Hematopoietic multipotent progenitor cell treated with erythropoietin and hydrocortisone succinate and interleukin-3 and kit ligand, for 6 days (in vitro differentiated cells): ENCODE measurements around the gene POLR1B.
"Not testable (repeated sequence)": the region's sequence is repeated elsewhere in the genome, so short reads cannot be mapped to it uniquely, and the experiment has no call there.

Experiments used
- DNase-seq: peaks from one replicate; pipeline ENCODE4 v3.0.0-alpha.2; 2015

POLR1B gene

DNA sequence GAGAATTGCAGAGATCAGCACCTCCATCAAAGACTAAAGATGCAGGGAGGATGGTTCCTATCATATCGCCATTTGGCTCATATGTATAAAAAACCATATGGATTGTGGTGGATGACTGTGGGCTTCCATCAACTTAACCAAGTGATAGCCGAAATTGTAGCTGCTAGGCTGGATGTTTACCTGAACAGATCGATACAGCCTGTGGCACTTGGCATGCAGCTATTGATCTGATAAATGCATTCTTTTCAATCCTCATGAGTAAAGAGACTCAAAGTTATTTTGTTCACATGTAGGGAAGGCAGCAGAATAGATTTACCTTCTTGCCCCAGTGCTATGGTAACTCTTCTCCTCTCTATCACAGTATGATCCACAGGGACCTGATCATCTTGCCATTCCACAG lies 60.7 kb downstream of the POLR1B start:
- DNase-seq, result no peak

DNA sequence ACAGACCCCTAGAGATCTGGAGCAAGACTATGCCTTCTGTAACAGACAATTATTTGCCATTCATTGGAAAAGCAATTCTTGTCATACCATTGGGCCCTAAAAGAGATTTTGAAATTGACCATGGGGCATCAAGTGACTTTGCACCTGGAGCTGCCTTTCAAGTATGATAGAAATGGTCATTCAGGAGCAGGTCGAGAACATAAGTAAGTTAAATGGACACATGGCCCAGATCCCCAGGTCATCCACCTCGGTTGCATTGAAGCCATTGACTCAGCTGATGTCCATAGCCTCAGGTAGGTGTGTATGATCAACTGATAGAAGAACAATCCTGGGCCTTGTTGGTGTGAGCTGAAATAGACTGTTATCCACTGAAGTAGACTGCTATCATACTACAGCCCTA lies 61.5 kb downstream of the POLR1B start:
- no peak for DNase-seq

DNA sequence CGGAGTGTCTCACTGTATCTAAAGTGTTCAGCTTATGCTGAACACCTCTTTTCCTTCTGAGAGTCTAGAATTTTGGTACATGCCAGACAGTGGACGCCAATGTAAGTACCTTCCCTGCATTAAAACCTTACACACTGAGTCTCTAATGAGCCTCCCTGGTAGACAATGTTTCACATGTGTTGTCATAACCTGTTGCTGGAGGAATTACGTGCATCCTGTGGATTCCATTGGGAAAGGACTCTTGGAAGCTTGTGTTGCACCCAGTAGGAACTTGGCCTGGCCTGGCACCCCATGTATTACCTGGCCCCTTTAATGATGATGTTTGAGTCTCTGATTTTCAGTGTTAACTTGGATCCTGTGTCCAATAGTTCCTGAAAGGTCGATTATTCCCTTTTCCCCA lies 62.7 kb downstream of the POLR1B start:
- DNase-seq, result no peak

- no peak for DNase-seq
Measured at GRCh38 chr2:112605926-112606325, 63.7 kb downstream of the POLR1B start.

DNA sequence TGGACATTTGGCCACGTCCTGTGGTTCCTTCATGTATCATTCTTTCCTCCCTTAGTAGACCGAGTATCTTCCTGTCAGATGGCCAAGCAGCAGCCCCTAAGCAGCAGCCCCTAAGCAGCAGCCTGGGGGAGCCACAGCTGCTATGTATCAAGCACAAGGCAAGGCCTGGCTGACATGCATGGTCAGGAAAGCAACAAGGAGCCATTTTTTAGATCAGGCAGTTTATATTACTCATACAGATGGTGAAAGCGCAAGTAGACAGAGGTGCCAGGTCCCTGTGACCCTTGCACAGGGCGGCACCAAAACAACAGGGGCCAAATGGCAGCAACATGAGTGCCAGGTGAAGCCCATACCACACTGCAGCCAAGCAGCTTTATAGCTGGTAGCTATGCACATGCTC lies 64.3 kb downstream of the POLR1B start:
- no peak for DNase-seq

DNA sequence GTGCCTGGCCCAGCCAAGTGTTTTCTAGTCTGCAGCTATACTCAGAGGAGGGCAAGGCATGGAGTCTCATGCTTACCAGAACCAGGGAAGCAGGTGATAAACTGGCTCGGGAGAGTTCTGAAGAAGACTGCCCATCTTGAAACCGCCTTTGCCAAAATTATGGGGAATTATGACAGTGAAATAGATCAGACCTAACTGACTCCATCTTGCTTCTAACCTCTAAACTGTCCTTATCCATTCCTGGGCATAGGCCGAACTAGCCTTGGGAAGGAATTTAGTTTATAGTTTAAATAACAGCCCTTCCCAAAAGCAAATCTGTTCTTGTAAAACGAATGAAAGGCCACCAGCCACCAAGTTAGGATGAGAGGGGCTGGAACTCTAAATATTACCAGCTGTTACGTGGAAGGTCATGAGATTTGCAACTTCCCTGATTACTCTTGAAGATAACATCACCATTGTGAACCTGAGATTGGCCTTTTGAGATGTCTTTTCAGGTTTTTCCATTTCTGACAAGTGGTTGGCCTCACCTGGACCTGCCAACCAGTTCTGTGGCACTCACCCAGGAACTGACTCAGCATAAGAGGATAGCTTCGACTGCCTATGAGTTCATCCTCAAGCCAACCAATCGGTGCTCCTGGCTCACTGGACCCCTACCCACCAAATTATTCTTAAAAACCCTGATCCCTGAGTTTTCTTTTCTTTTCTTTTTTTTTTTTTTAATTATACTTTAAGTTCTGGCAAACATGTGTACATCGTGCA lies 65.6 kb downstream of the POLR1B start:
- no peak for DNase-seq

DNA sequence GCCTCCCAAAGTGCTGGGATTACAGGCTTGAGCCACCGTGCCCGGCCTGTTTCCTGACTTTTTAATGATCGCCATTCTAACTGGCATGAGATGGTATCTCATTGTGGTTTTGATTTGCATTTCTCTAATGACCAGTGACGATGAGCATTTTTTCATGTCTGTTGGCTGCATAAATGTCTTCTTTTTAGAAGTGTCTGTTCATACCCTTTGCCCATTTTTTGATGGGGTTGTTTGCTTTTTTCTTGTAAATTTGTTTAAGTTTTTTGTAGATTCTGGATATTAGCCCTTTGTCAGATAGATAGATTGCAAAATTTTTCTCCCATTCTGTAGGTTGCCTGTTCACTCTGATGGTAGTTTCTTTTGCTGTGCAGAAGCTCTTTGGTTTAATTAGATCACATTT lies 67.1 kb downstream of the POLR1B start:
- not testable (repeated sequence) for DNase-seq

DNA sequence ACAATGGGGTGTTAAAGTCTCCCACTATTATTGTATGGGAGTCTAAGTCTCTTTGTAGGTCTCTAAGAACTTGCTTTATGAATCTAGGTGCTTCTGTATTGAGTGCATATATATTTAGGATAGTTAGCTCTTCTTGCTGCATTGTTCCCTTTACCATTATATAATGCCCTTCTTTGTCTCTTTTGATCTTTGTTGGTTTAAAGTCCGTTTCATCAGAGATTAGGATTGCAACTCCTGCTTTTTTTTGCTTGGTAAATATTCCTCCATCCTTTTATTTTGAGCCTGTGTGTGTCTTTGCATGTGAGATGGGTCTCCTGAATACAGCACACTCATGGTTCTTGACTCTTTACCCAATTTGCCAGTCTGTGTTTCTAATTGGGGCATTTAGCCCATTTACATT lies 70.0 kb downstream of the POLR1B start:
- DNase-seq, result not testable (repeated sequence)

GRCh38 chr2:112614201-112614840 lies 72.1 kb downstream of the POLR1B start:
- no peak for DNase-seq

GRCh38 chr2:112615051-112615450 lies 72.8 kb downstream of the POLR1B start:
- no peak for DNase-seq

- not testable (repeated sequence) for DNase-seq
Measured at GRCh38 chr2:112615798-112616197, 73.5 kb downstream of the POLR1B start.

DNA sequence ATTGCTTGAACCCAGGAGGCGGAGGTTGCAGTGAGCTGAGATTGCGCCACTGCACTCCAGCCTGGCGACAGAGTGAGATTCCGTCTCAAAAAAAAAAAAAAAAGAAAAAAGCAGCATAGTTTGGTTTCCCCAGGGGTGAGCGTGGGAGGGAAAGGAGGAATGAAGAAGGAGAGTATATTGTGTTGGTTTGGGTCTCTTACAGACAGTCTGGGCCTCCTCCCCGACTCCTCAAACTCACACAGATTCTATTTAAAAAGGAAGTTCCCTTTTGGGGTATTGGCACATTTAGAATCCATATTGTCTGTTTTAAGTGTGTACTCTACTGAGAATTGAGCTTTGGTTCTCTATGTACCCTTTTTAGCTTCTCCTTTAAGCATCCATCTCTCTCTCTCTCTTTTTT lies 76.1 kb downstream of the POLR1B start:
- no peak for DNase-seq

- DNase-seq, result no peak
Measured at GRCh38 chr2:112621790-112622527, 79.7 kb downstream of the POLR1B start.

GRCh38 chr2:112622528-112622849 lies 80.2 kb downstream of the POLR1B start:
- DNase-seq, result peak; percentile 76

- peak; percentile 82 for DNase-seq
Measured at GRCh38 chr2:112623913-112624777, 81.9 kb downstream of the POLR1B start.

GRCh38 chr2:112625474-112626114 lies 83.3 kb downstream of the POLR1B start:
- DNase-seq, result no peak

DNA sequence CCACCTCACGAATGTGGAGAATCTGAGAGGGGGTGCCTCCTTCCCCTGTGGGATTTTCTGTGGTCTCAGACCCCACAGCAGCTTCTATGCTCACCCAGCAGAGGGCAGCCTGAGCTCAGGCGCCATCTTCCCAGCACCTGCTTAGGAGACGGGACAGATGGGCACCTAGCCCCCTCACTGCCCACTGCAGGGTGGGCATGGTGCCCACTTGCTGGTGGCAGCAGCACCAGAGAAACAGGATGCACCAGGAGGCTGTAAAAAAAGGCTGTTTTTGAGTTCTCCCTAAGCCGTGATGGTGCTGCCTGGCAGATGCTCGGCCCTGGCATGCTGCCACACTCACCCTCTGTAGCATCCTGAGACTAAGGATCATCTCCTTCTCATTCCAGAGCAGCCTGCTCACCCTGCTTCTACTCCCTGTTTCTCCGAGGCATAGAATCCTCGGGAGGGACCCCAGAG lies 84.4 kb downstream of the POLR1B start:
- peak; percentile 81 for DNase-seq
